Stimulated activated CD4-positive, alpha-beta T cell treated with anti-CD3 and anti-CD28 coated beads, TNF-alpha, amount 100 ng/mL, for 4 hours (primary cell): ENCODE results near the gene WRNIP1.

Experiments
- DNase-seq, 3 experiments: peaks; one replicate each; pipeline ENCODE4 v3.0.0-alpha.2; 2020; ENCODE audit warnings: low read depth in 3 of 3

Gene WRNIP1

GRCh38 chr6:2806644-2807043 lies 41.5 kb downstream of the WRNIP1 start:
- DNase-seq: no peak

DNA sequence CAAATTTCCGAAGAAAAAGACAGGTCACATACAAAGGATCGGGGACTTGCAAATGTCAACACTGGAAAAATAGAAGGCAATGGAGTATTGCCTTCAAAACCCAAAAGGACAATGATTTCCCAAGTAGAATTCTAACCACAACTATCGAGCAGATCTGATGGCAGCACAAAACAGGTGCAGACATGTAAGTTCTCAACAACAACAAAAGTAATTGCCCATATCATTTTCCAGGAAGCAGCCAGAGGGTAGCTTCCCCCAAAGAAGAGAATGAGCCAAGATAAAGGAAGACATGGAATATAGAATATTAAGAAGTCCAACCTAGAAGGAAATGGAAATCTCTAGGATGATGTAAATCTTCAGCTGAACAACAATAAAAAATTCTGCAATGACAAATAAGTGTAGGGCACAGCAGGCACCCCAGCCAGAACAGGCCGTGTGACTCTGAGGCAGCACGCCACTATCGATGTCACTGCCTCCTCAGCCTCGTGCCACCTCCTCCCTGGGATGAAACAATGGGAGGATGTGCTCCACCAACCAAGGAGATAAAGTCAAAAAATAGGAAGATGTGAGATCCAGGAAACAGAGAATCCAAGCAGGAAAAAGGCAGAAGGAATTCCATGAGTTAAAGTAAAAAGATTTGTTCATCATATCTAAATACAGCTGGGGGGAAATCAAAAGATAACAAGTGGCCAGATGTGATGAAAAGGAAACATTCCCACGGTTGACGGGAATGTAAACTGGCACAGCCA lies 42.3 kb downstream of the WRNIP1 start:
- DNase-seq: no peak

DNA sequence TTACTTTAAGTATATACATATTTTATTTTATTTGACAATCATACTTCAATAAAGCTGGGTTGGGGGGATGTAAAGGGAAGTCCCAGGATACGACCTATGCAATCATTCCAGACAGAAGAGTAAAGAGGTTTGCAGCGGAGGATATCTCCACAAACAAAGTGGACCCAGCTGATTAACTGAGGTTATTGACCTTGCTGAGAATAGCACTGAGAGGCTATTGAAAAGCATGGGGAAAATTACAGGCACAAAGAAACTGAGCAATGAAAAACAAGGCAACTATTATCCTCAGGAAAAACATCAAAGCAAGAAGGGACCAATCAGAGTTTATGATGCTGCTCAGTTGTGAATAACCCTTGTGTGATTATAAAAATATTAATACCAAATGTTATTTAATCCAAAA lies 43.8 kb downstream of the WRNIP1 start:
- DNase-seq: no peak

DNA sequence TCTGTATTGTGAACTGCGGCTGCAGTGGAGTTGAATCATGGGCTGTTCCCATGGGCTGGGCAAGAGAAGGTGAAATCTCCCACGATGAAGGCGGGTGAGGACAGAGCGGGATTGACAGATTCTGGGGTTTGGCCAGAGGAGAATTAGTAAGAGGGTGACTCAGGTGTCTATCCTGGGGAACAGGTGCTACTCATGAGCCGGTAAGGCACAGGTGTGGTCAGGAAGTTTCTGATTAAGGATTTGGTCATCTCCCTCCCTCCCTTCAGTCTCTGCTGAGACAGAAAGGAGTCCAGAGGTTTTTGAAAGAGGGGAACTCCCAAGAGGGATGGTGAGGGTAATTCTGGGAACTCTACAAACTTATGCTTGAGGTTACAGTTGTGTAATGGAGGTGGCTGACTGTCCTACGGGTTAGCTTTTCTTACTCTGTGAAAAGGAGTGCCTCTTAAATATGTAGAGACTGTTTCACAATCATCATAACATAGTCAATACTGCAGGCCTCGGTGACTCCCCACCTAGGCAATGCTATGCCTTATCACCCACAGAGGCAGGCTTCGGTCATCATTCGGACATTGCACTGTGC lies 45.0 kb downstream of the WRNIP1 start:
- no peak for DNase-seq

- no peak for DNase-seq
These were observed 47.5 kb downstream of the WRNIP1 start for GRCh38 chr6:2812695-2813094.

DNA sequence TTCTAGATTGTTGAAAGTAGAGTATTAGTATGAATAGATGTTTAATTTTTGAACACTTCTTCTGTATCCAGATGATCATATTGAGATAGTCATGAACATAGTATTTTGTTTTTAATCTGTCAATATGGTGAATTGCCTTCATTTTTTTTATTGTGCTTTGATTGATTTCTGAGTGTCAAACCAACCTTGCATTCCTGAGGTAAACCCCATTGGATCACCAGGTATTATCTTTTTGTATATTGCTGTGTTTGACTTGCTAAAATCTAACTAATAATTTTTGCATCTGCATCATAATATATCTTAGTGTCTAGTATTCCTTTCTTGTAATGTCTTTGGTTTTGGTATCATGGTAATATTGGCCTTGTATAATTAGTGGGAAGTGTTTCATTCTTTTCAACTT lies 51.0 kb downstream of the WRNIP1 start:
- DNase-seq: no peak

- no peak for DNase-seq
These were observed 52.8 kb downstream of the WRNIP1 start for GRCh38 chr6:2817903-2818443.

DNA sequence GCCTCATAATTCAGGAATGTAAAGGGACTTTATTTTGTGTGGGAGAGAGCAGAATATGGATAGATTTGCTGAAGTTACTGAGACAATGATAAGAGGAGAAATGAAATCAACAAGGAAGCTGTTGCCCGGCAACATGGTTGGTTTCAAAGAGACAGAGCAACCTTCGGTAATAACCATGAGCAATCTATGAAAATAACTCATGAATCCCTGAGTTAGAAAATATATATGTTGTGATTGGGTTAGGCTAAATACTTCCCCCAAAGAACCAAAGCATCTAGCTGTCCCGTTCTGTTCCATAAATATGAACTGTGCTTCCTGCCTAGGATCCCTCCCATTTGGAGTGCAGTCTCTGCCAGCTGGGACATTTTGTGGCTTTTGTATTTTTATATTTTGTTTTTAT lies 53.4 kb downstream of the WRNIP1 start:
- no peak for DNase-seq

- no peak for DNase-seq
These were observed 53.9 kb downstream of the WRNIP1 start for GRCh38 chr6:2819115-2819514.

DNA sequence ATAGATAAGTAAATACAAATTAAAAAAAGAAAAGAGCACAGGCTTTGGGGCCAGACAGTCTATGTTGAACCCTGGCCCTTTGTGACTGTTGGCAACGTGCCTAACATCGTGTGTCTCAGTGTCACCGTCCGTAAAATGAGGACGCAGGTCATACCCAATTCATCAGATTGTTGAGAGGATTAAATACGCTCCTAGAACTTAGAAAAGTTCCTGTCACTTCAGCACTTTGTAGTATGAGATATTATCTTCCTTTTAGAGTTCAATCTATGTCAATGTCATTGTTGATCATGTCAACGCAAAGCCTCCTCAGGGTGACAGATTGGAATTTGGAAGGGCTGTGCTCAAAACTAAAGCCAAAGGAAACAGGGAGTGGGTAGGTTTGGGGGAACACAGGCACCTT lies 54.8 kb downstream of the WRNIP1 start:
- no peak for DNase-seq

GRCh38 chr6:2820415-2820814 lies 55.2 kb downstream of the WRNIP1 start:
- DNase-seq: no peak

DNA sequence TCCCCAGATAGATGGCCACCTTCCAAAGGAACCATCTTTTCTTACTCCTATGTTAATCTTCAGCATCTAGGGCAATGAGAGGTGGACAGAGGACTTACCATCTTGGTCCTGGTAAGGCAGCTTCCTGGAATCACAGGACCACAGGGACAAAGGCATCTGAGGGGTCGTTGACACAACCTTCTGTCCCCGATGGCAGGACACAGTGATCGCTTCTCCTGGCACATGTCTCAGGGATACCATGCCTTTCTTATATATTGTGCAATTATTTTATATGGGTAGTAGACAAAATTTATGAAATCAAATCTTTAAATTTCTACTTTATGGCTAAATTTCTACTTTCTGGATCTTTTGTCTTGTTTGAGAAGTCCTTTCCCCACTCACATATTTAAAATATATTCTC lies 56.4 kb downstream of the WRNIP1 start:
- DNase-seq: no peak

DNA sequence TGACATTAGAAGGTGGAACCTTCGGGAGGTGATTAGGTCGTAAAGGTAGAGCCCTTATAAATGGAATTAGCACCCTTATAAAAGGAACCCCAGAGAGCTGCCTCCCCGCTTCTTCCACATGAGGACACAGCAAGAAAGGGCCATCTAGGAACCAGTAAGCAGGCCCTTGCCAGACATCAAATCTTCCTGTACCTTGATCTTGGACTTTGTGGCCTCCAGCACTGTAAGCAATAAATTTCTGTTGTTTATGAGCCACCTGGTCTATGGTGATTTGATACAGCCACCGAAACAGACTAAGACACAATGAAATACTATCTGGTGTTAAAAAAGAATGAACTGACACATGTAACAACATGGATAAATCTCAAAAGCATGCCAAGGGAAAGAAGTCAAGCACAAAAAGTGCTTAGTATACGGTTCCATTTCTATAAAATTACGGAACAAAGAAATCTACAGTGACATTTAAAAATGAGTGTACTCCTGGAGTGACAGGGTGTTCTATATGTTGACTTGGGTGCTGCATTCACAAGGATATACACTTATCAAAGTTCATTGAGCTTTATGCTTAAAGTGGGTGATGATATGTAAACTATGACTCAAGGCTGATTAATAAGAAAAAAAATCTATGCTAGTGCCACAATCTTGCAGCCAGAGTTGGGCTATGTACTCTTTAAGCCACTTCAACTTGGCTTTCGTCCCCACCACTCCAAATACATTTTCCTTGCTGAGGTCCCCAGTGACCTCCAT lies 58.1 kb downstream of the WRNIP1 start:
- DNase-seq: no peak

- DNase-seq: no peak
These were observed 60.9 kb downstream of the WRNIP1 start for GRCh38 chr6:2826131-2826530.

- no peak for DNase-seq
These were observed 61.9 kb downstream of the WRNIP1 start for GRCh38 chr6:2827142-2827541.

DNA sequence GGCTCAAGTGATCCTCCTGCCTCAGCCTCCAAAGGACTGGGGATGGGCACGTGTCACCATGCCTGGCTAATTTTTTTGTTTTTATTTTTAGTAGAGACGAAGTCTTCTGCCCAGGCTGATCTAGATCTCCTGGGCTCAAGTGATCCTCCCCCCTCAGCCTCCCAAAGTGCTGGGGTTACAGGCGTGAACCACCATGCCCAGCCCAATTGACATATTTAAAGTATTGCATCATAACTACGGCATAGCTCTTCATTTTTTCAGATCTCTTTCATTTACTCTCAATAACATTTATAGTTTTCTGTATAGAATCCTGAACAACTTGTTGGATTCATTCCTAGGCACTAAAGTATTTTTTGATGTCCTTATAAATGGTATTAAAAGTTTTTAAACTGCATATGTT lies 63.4 kb downstream of the WRNIP1 start:
- DNase-seq: no peak

- DNase-seq: no peak
These were observed 64.1 kb downstream of the WRNIP1 start for GRCh38 chr6:2829253-2829652.

GRCh38 chr6:2830183-2830582 lies 65.0 kb downstream of the WRNIP1 start:
- no peak for DNase-seq

- no peak for DNase-seq
These were observed 66.2 kb downstream of the WRNIP1 start for GRCh38 chr6:2831392-2831791.

DNA sequence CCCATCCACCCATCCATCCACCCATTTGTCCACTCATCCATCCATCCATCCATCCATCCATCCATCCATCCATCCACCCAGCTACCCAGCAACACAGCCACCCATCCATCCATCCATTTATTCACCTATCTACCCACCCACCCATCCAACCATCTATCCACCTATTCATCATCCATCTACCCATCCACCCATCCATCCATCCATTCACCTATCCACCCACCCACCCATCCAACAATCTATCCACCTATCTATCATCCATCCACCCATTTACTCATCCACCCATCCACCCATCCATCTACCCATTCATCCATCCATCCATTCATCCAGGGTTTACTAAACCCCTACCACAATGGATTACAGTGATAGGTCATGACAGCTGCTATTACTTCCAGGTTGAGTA lies 69.1 kb downstream of the WRNIP1 start:
- no peak for DNase-seq
